ENCODE data around the gene ZNF785.

- TF ChIP-seq, protein P1, sequence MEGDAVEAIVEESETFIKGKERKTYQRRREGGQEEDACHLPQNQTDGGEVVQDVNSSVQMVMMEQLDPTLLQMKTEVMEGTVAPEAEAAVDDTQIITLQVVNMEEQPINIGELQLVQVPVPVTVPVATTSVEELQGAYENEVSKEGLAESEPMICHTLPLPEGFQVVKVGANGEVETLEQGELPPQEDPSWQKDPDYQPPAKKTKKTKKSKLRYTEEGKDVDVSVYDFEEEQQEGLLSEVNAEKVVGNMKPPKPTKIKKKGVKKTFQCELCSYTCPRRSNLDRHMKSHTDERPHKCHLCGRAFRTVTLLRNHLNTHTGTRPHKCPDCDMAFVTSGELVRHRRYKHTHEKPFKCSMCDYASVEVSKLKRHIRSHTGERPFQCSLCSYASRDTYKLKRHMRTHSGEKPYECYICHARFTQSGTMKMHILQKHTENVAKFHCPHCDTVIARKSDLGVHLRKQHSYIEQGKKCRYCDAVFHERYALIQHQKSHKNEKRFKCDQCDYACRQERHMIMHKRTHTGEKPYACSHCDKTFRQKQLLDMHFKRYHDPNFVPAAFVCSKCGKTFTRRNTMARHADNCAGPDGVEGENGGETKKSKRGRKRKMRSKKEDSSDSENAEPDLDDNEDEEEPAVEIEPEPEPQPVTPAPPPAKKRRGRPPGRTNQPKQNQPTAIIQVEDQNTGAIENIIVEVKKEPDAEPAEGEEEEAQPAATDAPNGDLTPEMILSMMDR (IDR thresholded peaks at IDR 0.05), result no peak
- TF ChIP-seq POLR2AphosphoS5 (IDR thresholded peaks at IDR 0.05) (no peak), POLR2A (IDR thresholded peaks at IDR 0.05) (no peak)
These were observed 4.0 kb downstream of the ZNF785 start for GRCh38 chr16:30581457-30581856.
